ENCODE measurements around the gene KIAA1755.

- TF ChIP-seq CTCF (IDR thresholded peaks at IDR 0.05; ENCODE audit: poor library complexity, severe bottlenecking): no peak
- no peak for TF ChIP-seq SMC3 (conservative IDR thresholded peaks at IDR 0.05; ENCODE audit: poor library complexity)
- no peak for TF ChIP-seq EP300 (conservative IDR thresholded peaks at IDR 0.05; ENCODE audit: poor library complexity, severe bottlenecking)
Measured at GRCh38 chr20:38202153-38202981, 58.2 kb downstream of the KIAA1755 start.

Data from neural cell (in vitro differentiated cells).